Caco-2 (cell line): Measurements from ENCODE around the gene PPP2R3A. TPM values are rescaled to one million over a fixed set of nuclear protein-coding genes. Genes with fewer than 3 reads are reported as not detected.

Experiments used
- BruUV-seq: library from RNA; stranded (reverse); fragments of 400-500 nt; replicated peaks from 2 replicates; lab custom pipeline; 2021; lab: Mats Ljungman, UMichigan
- CTCF ChIA-PET: fragments of 300-600 bp; sonication (Branson Sonifier 250); formaldehyde crosslinking; loops from one replicate; lab custom pipeline; 2022; ENCODE audit warnings: antibody characterized with exemption; lab: Charles Lee
- POLR2A ChIA-PET: fragments of 300-600 bp; sonication (Branson Sonifier 250); formaldehyde crosslinking; loops from one replicate; lab custom pipeline; 2022; ENCODE audit warnings: antibody characterized with exemption; lab: Charles Lee
- DNase-seq, 2 experiments: peaks; one replicate each; pipeline versions ENCODE4 v3.0.0 to v3.0.0-alpha.2; 2020 to 2022
- H3K27me3 ChIP-seq: replicated peaks from 2 replicates; pipeline ENCODE4 v1.6.0; 2011; ENCODE audit warnings: low read length; ENCODE audit not compliant: control insufficient read depth, insufficient read depth
- H3K36me3 ChIP-seq: 2 replicates; pipeline ENCODE4 v1.5.1; 2011; ENCODE audit warnings: low read length; ENCODE audit not compliant: control insufficient read depth, insufficient read depth
- H3K4me1 ChIP-seq: fragments of 250-450 bp; sonication (Bioruptor Pico); 2 replicates; pipeline ENCODE4 v1.5.1; 2020; ENCODE audit warnings: mild to moderate bottlenecking
- H3K4me3 ChIP-seq: 2 replicates; pipeline ENCODE4 v1.5.1; 2011; ENCODE audit warnings: low read depth, mild to moderate bottlenecking, control low read depth, low read length
- H3K9me3 ChIP-seq: fragments of 250-450 bp; sonication (Bioruptor Pico); 2 replicates; pipeline ENCODE4 v1.5.1; 2020; ENCODE audit warnings: mild to moderate bottlenecking, moderate library complexity
- H3K27ac Mint-ChIP-seq: one replicate; pipeline ENCODE4 v1.8.0; 2022; ENCODE audit warnings: mixed read lengths; ENCODE audit not compliant: unreplicated experiment
- H3K27me3 Mint-ChIP-seq: one replicate; pipeline ENCODE4 v1.8.0; 2022; ENCODE audit warnings: mixed read lengths; ENCODE audit not compliant: insufficient read depth, unreplicated experiment
- H3K36me3 Mint-ChIP-seq: one replicate; pipeline ENCODE4 v1.8.0; 2022; ENCODE audit warnings: mild to moderate bottlenecking, mixed read lengths; ENCODE audit not compliant: insufficient read depth, unreplicated experiment
- H3K4me1 Mint-ChIP-seq: one replicate; pipeline ENCODE4 v1.8.0; 2022; ENCODE audit warnings: low read depth, mixed read lengths; ENCODE audit not compliant: unreplicated experiment
- H3K4me3 Mint-ChIP-seq: one replicate; pipeline ENCODE4 v1.8.0; 2022; ENCODE audit warnings: mild to moderate bottlenecking, moderate library complexity, mixed read lengths; ENCODE audit not compliant: unreplicated experiment
- H3K9me3 Mint-ChIP-seq: one replicate; pipeline ENCODE4 v1.8.0; 2022; ENCODE audit warnings: mixed read lengths; ENCODE audit not compliant: unreplicated experiment
- intact Hi-C: fragments of 100-400 bp; cut with micrococcal nuclease; formaldehyde crosslinking; loops from one replicate; pipeline ENCODE4 v1.10.0; 2022; ENCODE audit not compliant: unreplicated experiment
- total RNA-seq: library from RNA; stranded (reverse); gene quantifications from 2 replicates; pipeline ENCODE4 v1.2.3, GENCODE V29; 2022
- TF ChIP-seq, protein P1 (sequence below), 2 experiments: fragments of 200-600 bp in 1 of 2; IDR thresholded peaks; 1 replicate in 1 of 2; 2 replicates in 1 of 2; pipeline versions ENCODE4 v1.5.1 to v1.8.0; 2011 to 2022; ENCODE audit warnings: antibody characterized with exemption in 1 of 2, control low read depth in 1 of 2, inconsistent platforms in 1 of 2, low read depth in 1 of 2, low read length in 1 of 2, mild to moderate bottlenecking in 1 of 2, moderate library complexity in 1 of 2; ENCODE audit not compliant: insufficient read depth in 1 of 2, severe bottlenecking in 1 of 2, unreplicated experiment in 1 of 2

PPP2R3A gene
- total RNA-seq, 1 experiment from 2014 or later = 9.5 TPM

DNA sequence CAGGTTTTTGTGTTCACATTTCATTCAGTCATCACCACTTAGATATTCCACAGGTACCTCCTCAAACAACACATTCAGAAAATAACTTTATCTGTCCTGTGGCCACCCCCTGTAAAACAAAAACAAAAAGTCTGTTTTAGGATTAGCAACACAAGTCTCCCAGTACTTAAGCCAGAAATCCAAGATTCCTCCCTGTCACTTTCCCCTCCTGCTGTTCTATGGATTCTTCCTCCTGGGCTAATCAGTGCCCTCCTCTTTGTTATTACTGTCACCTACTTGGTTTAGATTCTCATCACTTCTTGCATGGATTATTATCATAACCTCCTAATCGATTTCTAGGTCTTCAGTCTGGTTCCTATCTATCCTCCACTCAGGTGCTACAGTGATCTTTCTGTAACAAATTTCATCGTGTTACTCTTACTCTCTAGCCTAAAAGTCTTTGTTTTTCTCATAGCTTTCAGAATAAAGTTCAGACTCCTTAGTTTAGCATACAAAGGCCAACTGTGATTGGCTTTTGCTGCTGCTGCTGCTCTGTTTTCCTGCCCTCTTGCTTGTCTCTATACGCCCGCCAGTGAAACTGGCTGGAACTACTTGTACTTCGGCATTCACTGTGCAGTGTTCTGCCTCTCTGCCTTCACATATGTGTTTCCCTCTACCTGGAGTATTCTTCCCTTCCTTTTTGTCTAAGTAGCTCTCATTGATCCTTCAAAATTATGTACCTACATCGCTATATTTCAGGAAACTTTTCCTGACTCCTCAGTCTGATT, 32.2 kb downstream of the PPP2R3A start:
- peaks cover 2% of the 10 kb centered on the region for H3K36me3 Mint-ChIP-seq

DNA sequence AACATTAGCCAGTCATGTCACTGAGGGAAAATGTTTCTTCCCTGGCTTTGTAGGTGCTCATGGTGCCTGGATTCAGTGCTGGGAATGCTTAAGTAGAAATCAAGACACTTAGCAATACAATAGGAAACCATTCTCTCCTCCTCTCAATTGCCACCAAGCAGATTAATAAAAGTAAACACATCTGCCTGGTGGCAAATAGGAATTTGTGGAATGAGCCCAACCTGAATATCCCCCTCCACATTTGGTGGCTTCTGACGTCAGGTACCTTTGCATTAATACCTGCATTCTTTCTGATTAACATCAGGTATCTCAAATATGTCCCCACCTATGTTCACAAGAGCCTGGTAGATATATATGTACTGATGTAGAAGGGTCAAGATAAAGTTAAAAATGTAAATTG, 42.7 kb downstream of the PPP2R3A start:
- TF ChIP-seq, protein P1, sequence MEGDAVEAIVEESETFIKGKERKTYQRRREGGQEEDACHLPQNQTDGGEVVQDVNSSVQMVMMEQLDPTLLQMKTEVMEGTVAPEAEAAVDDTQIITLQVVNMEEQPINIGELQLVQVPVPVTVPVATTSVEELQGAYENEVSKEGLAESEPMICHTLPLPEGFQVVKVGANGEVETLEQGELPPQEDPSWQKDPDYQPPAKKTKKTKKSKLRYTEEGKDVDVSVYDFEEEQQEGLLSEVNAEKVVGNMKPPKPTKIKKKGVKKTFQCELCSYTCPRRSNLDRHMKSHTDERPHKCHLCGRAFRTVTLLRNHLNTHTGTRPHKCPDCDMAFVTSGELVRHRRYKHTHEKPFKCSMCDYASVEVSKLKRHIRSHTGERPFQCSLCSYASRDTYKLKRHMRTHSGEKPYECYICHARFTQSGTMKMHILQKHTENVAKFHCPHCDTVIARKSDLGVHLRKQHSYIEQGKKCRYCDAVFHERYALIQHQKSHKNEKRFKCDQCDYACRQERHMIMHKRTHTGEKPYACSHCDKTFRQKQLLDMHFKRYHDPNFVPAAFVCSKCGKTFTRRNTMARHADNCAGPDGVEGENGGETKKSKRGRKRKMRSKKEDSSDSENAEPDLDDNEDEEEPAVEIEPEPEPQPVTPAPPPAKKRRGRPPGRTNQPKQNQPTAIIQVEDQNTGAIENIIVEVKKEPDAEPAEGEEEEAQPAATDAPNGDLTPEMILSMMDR (IDR thresholded peaks at IDR 0.05; ENCODE audit: insufficient read depth in 1 of 2, low read depth in 1 of 2, low read length in 1 of 2, severe bottlenecking in 1 of 2, unreplicated experiment in 1 of 2) = no peak
- BruUV-seq = no TSS peak
- no peak overlapping the region for H3K4me3 ChIP-seq
- no peaks in the 10 kb centered on the region for H3K27me3 ChIP-seq
- POLR2A ChIA-PET = no interaction called here
- peaks cover 17% of the 10 kb centered on the region for H3K4me1 ChIP-seq
- intact Hi-C loops = no loop called here
- H3K36me3 ChIP-seq = no peaks in the 10 kb centered on the region; the same call in 1 of the 2 replicates
- peak in 1 of 2 experiments; percentile 36 for DNase-seq
- Mint-ChIP-seq H3K9me3 (no peaks in the 10 kb centered on the region), H3K4me1 (peaks cover 22% of the 10 kb centered on the region), H3K36me3 (peaks cover 4% of the 10 kb centered on the region), H3K27ac (no peak overlapping the region), H3K27me3 (no peaks in the 10 kb centered on the region), H3K4me3 (no peak overlapping the region)
- H3K9me3 ChIP-seq = no peaks in the 10 kb centered on the region
- CTCF ChIA-PET = no interaction called here

More for the DNA sequence above, 32.2 kb downstream of the PPP2R3A start:
- no TSS peak for BruUV-seq
- Mint-ChIP-seq H3K4me3 (no peak overlapping the region), H3K4me1 (peaks cover 8% of the 10 kb centered on the region), H3K27me3 (no peaks in the 10 kb centered on the region), H3K9me3 (no peaks in the 10 kb centered on the region), H3K27ac (no peak overlapping the region)
- H3K36me3 ChIP-seq = no peaks in the 10 kb centered on the region
- intact Hi-C loops = no loop called here
- no peaks in the 10 kb centered on the region; the same call in 1 of the 2 replicates for H3K9me3 ChIP-seq
- TF ChIP-seq, protein P1 (IDR thresholded peaks at IDR 0.05; ENCODE audit: insufficient read depth in 1 of 2, low read depth in 1 of 2, low read length in 1 of 2, severe bottlenecking in 1 of 2, unreplicated experiment in 1 of 2) = no peak
- no peak overlapping the region for H3K4me3 ChIP-seq
- H3K4me1 ChIP-seq = peaks cover 46% of the 10 kb centered on the region
- no peaks in the 10 kb centered on the region for H3K27me3 ChIP-seq
- POLR2A ChIA-PET = no interaction called here
- no peak for DNase-seq
- CTCF ChIA-PET = no interaction called here

DNA sequence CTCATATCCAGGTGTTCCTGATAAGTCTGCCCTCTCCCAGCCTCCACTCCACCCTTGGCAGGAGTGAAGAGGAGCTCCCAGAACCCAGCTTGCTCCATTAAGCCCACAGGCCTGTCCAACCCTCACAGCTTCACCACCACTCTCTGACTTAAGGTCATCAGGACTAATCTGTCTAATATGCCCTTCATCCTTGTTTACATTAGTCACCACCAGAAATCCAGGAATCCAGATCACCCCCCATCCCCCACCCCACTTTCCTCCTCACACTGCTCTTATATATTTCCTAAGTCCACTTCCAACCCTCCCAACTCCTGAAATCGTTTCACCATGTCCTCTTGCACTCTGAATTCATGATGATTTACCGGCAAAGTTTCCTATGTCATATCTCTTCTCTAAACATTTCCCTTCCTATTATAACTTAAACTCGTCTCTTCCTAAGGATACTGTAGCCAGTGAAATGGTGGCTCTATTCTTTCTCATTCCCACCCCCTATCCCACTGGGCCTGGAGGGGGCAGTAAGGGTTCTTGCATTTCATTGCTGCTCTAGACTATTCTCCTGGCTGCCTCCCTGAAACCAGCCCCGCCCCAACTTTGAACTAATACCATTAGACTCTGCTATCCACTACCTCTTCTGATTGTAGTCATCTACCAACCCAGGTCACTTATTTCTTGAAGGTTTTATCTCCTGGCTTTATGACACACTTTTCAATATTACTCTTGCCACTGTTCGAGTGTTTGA, 43.4 kb downstream of the PPP2R3A start:
- Histone ChIP-seq H3K4me1 (peaks cover 17% of the 10 kb centered on the region), H3K4me3 (no peak overlapping the region), H3K36me3 (no peaks in the 10 kb centered on the region; the same call in 1 of the 2 replicates), H3K27me3 (no peaks in the 10 kb centered on the region), H3K9me3 (no peaks in the 10 kb centered on the region)
- Mint-ChIP-seq H3K4me1 (peaks cover 22% of the 10 kb centered on the region), H3K27me3 (no peaks in the 10 kb centered on the region), H3K27ac (peak overlapping the region; percentile 2), H3K9me3 (no peaks in the 10 kb centered on the region), H3K36me3 (peaks cover 4% of the 10 kb centered on the region), H3K4me3 (no peak overlapping the region)
- no peak for DNase-seq
- TF ChIP-seq, protein P1 (IDR thresholded peaks at IDR 0.05; ENCODE audit: insufficient read depth in 1 of 2, low read depth in 1 of 2, low read length in 1 of 2, severe bottlenecking in 1 of 2, unreplicated experiment in 1 of 2) = no peak
- CTCF ChIA-PET = no interaction called here
- BruUV-seq = no TSS peak
- intact Hi-C loops = no loop called here
- POLR2A ChIA-PET = no interaction called here
